HFFc6 (cell line): Measurements from ENCODE around the gene COL6A2. TPM values are rescaled to one million over a fixed set of nuclear protein-coding genes. Genes with fewer than 3 reads are reported as not detected.

Experiments
- DNase-seq: peaks from one replicate; pipeline ENCODE4 v3.0.0-alpha.2; 2018
- H3K27ac Mint-ChIP-seq: 2 replicates; pipeline ENCODE4 v1.8.0; 2020; ENCODE audit warnings: mild to moderate bottlenecking, mixed read lengths
- H3K27me3 Mint-ChIP-seq: 2 replicates; pipeline ENCODE4 v1.8.0; 2021; ENCODE audit warnings: mild to moderate bottlenecking, moderate library complexity, mixed read lengths; ENCODE audit not compliant: insufficient read depth
- H3K36me3 Mint-ChIP-seq: 2 replicates; pipeline ENCODE4 v1.8.0; 2021; ENCODE audit warnings: low read depth, mixed read lengths
- H3K4me1 Mint-ChIP-seq: 2 replicates; pipeline ENCODE4 v1.8.0; 2020; ENCODE audit warnings: low read depth, mixed read lengths
- H3K4me3 Mint-ChIP-seq: 2 replicates; pipeline ENCODE4 v1.8.0; 2020; ENCODE audit warnings: mild to moderate bottlenecking, moderate library complexity, mixed read lengths
- H3K9me3 Mint-ChIP-seq: 2 replicates; pipeline ENCODE4 v1.8.0; 2020; ENCODE audit warnings: mild to moderate bottlenecking, mixed read lengths
- total RNA-seq, 6 experiments: library from RNA; stranded (reverse); fragmentation: NEBNext Ultra II Directional; extraction: Animal tissue kit (Norgen Biotek cat#: 25700); gene quantifications; 2 replicates in 1 of 6; 3 replicates in 5 of 6; pipeline ENCODE4 v1.2.3, GENCODE V29; 2021
- TF ChIP-seq, protein P1 (sequence below): fragments of 200-600 bp; sonication (generic); IDR thresholded peaks from 2 replicates; pipeline ENCODE4 v1.5.0; 2021; ENCODE audit warnings: antibody characterized with exemption, mild to moderate bottlenecking

Gene COL6A2
- total RNA-seq, 6 experiments from 2014 or later, result 426 to 514 (median 467) TPM

DNA sequence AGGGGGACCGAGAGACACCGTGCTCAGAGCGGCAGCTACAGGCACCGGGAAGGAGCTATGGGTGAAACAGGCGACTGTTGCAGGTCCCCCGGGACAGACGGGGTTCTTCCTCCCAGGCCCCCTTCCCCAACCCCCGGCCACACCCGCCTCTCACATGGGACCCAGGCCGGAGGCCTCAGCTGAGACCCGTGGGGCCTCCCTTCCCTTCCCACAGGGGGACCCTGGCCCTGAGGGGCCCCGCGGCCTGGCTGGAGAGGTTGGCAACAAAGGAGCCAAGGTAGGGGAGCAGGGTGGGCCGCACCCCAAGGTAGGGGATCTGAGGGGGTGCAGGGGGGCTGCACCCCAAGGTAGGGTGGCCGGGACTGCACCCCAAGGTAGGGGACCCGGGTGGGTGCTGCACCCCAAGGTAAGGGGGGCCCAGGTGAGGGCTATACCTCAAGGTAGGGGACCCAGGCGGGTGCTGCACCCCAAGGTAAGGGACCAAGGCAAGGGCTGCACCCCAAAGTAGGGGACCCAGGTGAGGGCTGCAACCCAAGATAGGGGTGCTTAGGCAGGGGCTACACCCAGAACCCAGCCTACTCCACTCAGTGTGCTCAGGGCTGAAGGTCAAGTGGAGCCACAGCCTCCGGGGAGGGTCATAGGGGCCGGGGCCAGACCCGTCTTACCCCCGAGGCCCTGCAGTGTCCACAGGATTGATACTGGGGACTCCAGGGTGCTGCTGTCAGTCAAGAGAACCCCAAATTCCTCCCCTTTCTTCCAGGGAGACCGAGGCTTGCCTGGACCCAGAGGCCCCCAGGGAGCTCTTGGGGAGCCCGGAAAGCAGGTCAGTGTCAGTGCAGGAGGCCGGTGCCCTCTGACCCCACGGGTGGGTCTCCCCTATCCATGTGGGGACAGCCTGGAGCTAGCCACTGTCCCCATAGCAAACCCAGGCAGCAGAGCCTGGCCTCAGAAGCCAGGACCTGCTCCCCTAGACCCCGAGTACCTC is 22.7 kb downstream of the COL6A2 start:
- Mint-ChIP-seq H3K36me3 (peaks cover 19% of the 10 kb centered on the region), H3K27ac (peak overlapping the region; percentile 46; the same call in 1 of the 2 replicates), H3K4me3 (no peak overlapping the region), H3K4me1 (peaks cover 19% of the 10 kb centered on the region), H3K27me3 (peaks cover 2% of the 10 kb centered on the region; the same call in 1 of the 2 replicates), H3K9me3 (no peaks in the 10 kb centered on the region)
- TF ChIP-seq, protein P1, sequence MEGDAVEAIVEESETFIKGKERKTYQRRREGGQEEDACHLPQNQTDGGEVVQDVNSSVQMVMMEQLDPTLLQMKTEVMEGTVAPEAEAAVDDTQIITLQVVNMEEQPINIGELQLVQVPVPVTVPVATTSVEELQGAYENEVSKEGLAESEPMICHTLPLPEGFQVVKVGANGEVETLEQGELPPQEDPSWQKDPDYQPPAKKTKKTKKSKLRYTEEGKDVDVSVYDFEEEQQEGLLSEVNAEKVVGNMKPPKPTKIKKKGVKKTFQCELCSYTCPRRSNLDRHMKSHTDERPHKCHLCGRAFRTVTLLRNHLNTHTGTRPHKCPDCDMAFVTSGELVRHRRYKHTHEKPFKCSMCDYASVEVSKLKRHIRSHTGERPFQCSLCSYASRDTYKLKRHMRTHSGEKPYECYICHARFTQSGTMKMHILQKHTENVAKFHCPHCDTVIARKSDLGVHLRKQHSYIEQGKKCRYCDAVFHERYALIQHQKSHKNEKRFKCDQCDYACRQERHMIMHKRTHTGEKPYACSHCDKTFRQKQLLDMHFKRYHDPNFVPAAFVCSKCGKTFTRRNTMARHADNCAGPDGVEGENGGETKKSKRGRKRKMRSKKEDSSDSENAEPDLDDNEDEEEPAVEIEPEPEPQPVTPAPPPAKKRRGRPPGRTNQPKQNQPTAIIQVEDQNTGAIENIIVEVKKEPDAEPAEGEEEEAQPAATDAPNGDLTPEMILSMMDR, result no peak
- DNase-seq, result no peak

DNA sequence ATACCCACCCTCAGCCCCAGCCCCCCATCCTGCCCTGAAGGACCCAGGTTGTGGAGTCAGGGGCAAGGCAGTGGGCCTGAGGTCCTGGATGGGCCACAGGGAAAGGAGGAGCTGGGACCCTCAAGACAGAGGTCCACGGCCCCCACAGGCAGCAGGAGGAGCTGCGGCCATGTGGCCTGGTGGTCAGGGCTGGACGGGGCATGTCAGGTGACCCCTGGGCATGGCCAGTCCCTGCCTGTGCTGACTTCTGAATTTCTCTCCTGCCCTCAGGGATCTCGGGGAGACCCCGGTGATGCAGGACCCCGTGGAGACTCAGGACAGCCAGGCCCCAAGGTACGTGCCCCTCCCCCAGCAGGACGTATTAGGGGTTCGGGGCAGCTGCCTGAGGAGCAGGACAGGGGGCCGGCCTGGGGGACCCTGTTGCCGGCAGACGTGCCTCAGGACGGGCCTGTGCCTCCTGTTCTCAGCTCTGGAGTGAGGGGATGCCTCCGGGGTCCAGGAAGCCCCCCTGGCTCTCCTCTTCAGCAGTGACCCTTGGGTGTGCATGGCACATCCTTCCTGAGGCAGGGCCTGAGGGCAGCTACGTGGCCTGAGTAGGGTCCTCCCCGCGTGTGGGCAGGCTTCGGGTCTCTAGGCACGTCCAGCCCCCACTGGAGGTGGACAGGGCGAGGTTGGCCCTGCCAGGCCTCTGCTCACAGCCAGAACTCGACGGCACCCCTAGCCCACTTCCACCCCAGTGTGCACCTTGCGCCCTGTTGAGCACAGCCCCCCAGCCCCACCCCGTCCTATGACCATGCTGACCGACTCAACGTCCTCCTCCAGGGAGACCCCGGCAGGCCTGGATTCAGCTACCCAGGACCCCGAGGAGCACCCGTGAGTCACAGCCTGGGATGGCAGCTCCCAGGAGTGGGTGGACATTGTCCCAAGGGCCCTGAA is 23.6 kb downstream of the COL6A2 start:
- H3K9me3 Mint-ChIP-seq, result no peaks in the 10 kb centered on the region
- no peak for DNase-seq
- H3K4me3 Mint-ChIP-seq, result peak overlapping the region; percentile 22; the same call in 1 of the 2 replicates
- peaks cover 19% of the 10 kb centered on the region for H3K4me1 Mint-ChIP-seq
- peaks cover 19% of the 10 kb centered on the region for H3K36me3 Mint-ChIP-seq
- H3K27ac Mint-ChIP-seq, result peak overlapping the region; percentile 86
- TF ChIP-seq, protein P1, result peak; percentile 32; the same call in 1 of the 2 replicates
- H3K27me3 Mint-ChIP-seq, result no peaks in the 10 kb centered on the region; the same call in 1 of the 2 replicates

DNA sequence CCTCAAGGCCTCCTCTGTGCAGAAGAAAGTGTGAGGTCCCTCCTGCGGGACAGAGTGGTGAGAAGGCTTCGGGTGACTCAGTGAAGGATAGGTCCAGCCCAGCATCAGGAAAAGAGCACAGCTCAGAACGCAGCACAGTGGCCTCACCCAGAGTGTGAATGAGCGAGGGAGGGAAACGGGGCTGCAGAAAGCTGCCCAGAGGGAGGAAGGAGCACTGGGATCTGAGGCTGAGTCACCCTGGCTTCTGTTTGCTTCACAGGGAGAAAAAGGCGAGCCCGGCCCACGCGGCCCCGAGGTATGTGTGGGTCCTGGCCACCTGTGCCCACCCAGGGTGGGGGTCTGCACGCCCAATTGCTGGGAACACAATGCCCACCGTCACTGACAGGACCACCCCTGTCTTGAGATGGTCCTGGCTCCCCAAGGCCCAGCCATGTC is 24.3 kb downstream of the COL6A2 start:
- Mint-ChIP-seq H3K4me3 (peak overlapping the region; percentile 22; the same call in 1 of the 2 replicates), H3K36me3 (peaks cover 14% of the 10 kb centered on the region), H3K4me1 (peaks cover 13% of the 10 kb centered on the region), H3K9me3 (no peaks in the 10 kb centered on the region), H3K27ac (peak overlapping the region; percentile 86), H3K27me3 (no peaks in the 10 kb centered on the region; the same call in 1 of the 2 replicates)
- DNase-seq, result peak; percentile 93
- TF ChIP-seq, protein P1, result no peak

DNA sequence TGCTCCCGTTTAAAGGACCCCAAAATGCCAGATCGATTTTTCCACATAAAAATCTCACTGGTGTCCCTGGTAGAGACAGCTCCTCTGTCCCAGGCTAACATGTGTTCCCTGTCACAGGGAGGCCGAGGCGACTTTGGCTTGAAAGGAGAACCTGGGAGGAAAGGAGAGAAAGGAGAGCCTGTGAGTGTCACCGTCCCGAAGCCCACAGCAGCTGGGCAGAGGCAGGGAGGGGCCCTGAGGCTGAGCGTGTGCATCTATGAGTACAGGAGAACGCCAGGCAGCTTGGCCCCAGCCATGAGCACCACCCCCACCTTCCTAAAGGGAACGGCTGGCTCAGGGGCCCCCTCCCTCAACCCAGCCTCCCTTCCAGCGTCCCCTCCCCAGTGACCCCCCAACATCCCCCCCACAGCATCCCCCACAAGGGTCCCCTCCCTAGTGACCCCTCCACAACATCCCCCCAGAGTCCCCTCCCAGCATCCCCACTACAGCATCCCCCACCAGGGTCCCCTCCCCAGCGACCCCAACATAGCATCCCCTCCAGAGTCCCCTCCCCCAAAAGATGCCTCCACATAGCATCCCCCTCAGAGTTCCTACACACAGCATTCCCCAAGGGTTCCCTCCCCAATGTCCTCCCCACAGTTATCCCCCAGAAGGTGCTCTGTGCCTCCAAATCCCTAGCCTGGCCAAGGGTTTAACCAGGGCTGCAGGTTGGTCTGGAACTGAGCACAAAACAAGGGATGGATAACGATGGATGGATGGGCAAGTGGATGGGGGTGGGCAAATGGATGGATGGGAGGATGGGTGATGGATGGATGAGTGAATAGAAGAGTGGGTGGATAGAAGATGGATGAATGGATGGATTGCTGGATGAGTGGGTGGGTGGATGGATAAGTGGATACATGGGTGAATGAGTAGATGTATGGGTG is 25.1 kb downstream of the COL6A2 start:
- H3K4me1 Mint-ChIP-seq, result peaks cover 13% of the 10 kb centered on the region
- TF ChIP-seq, protein P1, result no peak
- H3K9me3 Mint-ChIP-seq, result no peaks in the 10 kb centered on the region
- peak overlapping the region; percentile 86 for H3K27ac Mint-ChIP-seq
- no peak for DNase-seq
- peaks cover 21% of the 10 kb centered on the region for H3K36me3 Mint-ChIP-seq
- H3K4me3 Mint-ChIP-seq, result 0 out of 2 replicates have a peak overlapping the region, but pooled peaks have one; percentile 22
- H3K27me3 Mint-ChIP-seq, result no peaks in the 10 kb centered on the region; the same call in 1 of the 2 replicates
